Fibroblast of mammary gland (primary cell): ENCODE results near the gene AGR3.

Experiments
- DNase-seq: peaks from one replicate; pipeline ENCODE4 v3.0.0-alpha.2; 2010; ENCODE audit warnings: low read depth
- H3K4me3 ChIP-seq: 2 replicates; pipeline ENCODE4 v1.5.1; 2011; ENCODE audit warnings: low read depth, mild to moderate bottlenecking, low read length, moderate library complexity; ENCODE audit not compliant: control insufficient read depth
- CTCF ChIP-seq: conservative IDR thresholded peaks from 2 replicates; pipeline ENCODE4 v1.5.1; 2011; ENCODE audit warnings: low read depth, low read length, inconsistent platforms; ENCODE audit not compliant: control insufficient read depth, insufficient read depth

Gene AGR3

GRCh38 chr7:16915405-16915804 lies 33.6 kb upstream of the AGR3 start:
- H3K4me3 ChIP-seq, result no peak overlapping the region
- no peak for TF ChIP-seq CTCF
- peak; percentile 93 for DNase-seq

GRCh38 chr7:16914771-16915170 lies 33.0 kb upstream of the AGR3 start:
- DNase-seq, result peak; percentile 71
- H3K4me3 ChIP-seq, result no peak overlapping the region
- no peak for TF ChIP-seq CTCF

DNA sequence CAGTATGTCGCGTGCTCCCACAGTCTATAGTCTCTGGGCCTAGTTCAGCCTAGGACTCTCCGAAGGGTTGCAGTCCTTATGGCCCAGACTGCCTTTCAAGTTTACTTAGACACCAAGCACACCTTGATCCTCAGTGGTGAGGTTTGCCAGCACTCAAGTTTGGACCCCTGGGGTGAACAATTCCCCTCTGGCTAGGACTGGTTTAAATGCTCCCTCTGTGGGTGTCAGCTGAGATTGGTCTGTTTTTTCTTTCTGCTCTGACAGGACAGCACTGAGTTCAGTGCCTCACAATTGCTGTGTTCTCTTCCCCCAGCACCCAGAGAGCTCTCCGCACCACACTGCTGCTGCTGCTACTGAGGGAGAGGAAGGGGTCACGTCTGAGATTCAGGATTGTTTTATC lies 31.9 kb upstream of the AGR3 start:
- no peak for DNase-seq
- TF ChIP-seq CTCF, result no peak
- no peak overlapping the region for H3K4me3 ChIP-seq

GRCh38 chr7:16912540-16912939 lies 30.8 kb upstream of the AGR3 start:
- DNase-seq, result no peak
- no peak overlapping the region for H3K4me3 ChIP-seq
- TF ChIP-seq CTCF, result no peak

- no peak for TF ChIP-seq CTCF
- DNase-seq, result no peak
- no peak overlapping the region for H3K4me3 ChIP-seq
Observed at GRCh38 chr7:16908561-16908960, 26.8 kb upstream of the AGR3 start.

- DNase-seq, result peak; percentile 6
- H3K4me3 ChIP-seq, result no peak overlapping the region
- TF ChIP-seq CTCF, result no peak
Observed at GRCh38 chr7:16905300-16906044, 23.7 kb upstream of the AGR3 start.
